Prostate gland (tissue), 2 donors: ENCODE data around the gene BBOX1.

ENCODE experiments used
- CTCF ChIP-seq, 4 experiments: fragments of 200-600 bp in 2 of 4; fragments of 450-650 bp in 2 of 4; sonication (generic) in 2 of 4; IDR thresholded peaks; 1 replicate in 3 of 4; 2 replicates in 1 of 4; pipeline ENCODE4 v1.5.1; 2016 to 2019; ENCODE audit warnings: antibody characterized with exemption in 4 of 4, mild to moderate bottlenecking in 2 of 4, moderate library complexity in 2 of 4
- POLR2A ChIP-seq: fragments of 450-650 bp; IDR thresholded peaks from one replicate; pipeline ENCODE4 v1.6.1; 2016; ENCODE audit warnings: antibody characterized with exemption, mild to moderate bottlenecking

DNA sequence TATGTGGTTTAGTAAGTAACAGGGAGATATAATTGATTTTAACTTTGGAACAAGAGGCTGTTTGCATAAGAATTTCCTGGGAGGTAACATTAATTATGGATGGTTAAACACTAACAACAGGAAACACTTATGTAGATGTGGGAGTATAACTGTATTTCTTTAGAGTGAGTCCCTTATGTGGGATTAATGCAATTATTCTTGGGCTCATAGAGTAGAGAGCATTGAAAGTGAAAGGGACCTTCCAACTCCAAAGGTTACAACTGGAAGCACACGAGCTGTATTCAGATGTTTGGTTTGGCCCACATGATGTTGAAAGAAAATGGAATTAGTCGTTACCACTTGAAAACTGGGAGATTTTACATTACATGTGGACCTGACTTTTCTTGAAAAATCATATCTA lies 53.5 kb downstream of the BBOX1 start:
- no peak for TF ChIP-seq CTCF (IDR thresholded peaks at IDR 0.05)
- TF ChIP-seq POLR2A = no peak
